HCT116 (cell line): ENCODE results near the gene RBM33. TPM values are rescaled to one million over a fixed set of nuclear protein-coding genes. Genes with fewer than 3 reads are reported as not detected.

Source experiments
- ATAC-seq: fragments of 200-7000 bp; cut with Tn5 transposase; 2 replicates; pipeline ENCODE4 v1.9.1; 2020; ENCODE audit warnings: mild to moderate bottlenecking, moderate library complexity
- BruUV-seq: library from RNA; stranded (reverse); fragments of 400-500 nt; replicated peaks from 2 replicates; lab custom pipeline; 2021; lab: Mats Ljungman, UMichigan
- CTCF ChIA-PET: fragments of 300-600 bp; sonication (Branson Sonifier 250); formaldehyde crosslinking; loops from one replicate; lab custom pipeline; 2021; ENCODE audit warnings: antibody characterized with exemption; lab: Charles Lee
- POLR2A ChIA-PET: fragments of 300-600, 350-600 bp; sonication (Branson Sonifier 250); formaldehyde crosslinking; loops from one replicate; lab custom pipeline; 2021; ENCODE audit warnings: antibody characterized with exemption; lab: Charles Lee
- RAD21 ChIA-PET, 2 experiments: fragments of 300-600 bp; sonication (Branson Sonifier 250); formaldehyde crosslinking; loops; one replicate each; lab custom pipeline; 2023; ENCODE audit warnings: low total read pairs in 2 of 2; ENCODE audit not compliant: uncharacterized antibody in 2 of 2, unreplicated experiment in 2 of 2, low non-redundant PET in 1 of 2; lab: Charles Lee
- DNase-seq: peaks from one replicate; pipeline ENCODE4 v3.0.0-alpha.2; 2010; ENCODE audit warnings: low read depth, low spot score
- H2AFZ ChIP-seq: fragments of 200-600 bp; shearing (Covaris generic), sonication (generic); 2 replicates; pipeline ENCODE4 v1.6.1; 2017; ENCODE audit warnings: low read depth, mixed run types, mixed read lengths, antibody characterized with exemption, low read length; ENCODE audit not compliant: poor library complexity, severe bottlenecking
- H3K27ac ChIP-seq: 2 replicates; pipeline ENCODE4 v1.5.1; 2012; ENCODE audit warnings: low read depth, low read length
- H3K27me3 ChIP-seq: fragments of 200-600 bp; sonication (generic); 2 replicates; pipeline ENCODE4 v1.6.1; 2016; ENCODE audit warnings: mixed run types, low read length, mixed read lengths; ENCODE audit not compliant: insufficient read depth
- H3K36me3 ChIP-seq, 2 experiments: fragments of 200-500 bp in 1 of 2; fragments of 200-600 bp in 1 of 2; sonication (Bioruptor generic) in 1 of 2; sonication (generic) in 1 of 2; 2 replicates each; pipeline versions ENCODE4 v1.5.1 to v1.6.1; 2014 to 2016; ENCODE audit warnings: low read length in 2 of 2, inconsistent platforms in 1 of 2, mixed read lengths in 1 of 2, mixed run types in 1 of 2; ENCODE audit not compliant: insufficient read depth in 2 of 2, control insufficient read depth in 1 of 2
- H3K4me1 ChIP-seq, 2 experiments: fragments of 200-600 bp in 1 of 2; sonication (generic) in 1 of 2; 2 replicates each; pipeline versions ENCODE4 v1.5.1 to v1.6.1; 2012 to 2017; ENCODE audit warnings: low read length in 2 of 2, inconsistent platforms in 1 of 2, mild to moderate bottlenecking in 1 of 2, mixed read lengths in 1 of 2, mixed run types in 1 of 2, moderate library complexity in 1 of 2; ENCODE audit not compliant: insufficient read depth in 2 of 2, control insufficient read depth in 1 of 2
- H3K4me2 ChIP-seq: fragments of 200-600 bp; sonication (generic); 2 replicates; pipeline ENCODE4 v1.6.1; 2017; ENCODE audit warnings: mixed run types, low read length, mixed read lengths
- H3K4me3 ChIP-seq, 2 experiments: fragments of 200-600 bp in 1 of 2; sonication (generic) in 1 of 2; replicated peaks in 1 of 2; 2 replicates each; pipeline ENCODE4 v1.5.1; 2011 to 2016; ENCODE audit warnings: low read length in 2 of 2, control low read depth in 1 of 2, low read depth in 1 of 2, mild to moderate bottlenecking in 1 of 2, mixed read lengths in 1 of 2, mixed run types in 1 of 2
- H3K79me2 ChIP-seq: fragments of 200-600 bp; sonication (generic); 2 replicates; pipeline ENCODE4 v1.6.1; 2017; ENCODE audit warnings: mild to moderate bottlenecking, mixed run types, low read length, moderate library complexity, mixed read lengths; ENCODE audit not compliant: insufficient read depth
- H3K9ac ChIP-seq: fragments of 200-600 bp; sonication (generic); 2 replicates; pipeline ENCODE4 v1.6.1; 2016; ENCODE audit warnings: low read length, mixed read lengths
- H3K9me2 ChIP-seq: fragments of 200-600 bp; sonication (generic), shearing (Covaris generic); 2 replicates; pipeline ENCODE4 v1.6.1; 2017; ENCODE audit warnings: mixed run types, mild to moderate bottlenecking, moderate library complexity; ENCODE audit not compliant: insufficient read depth
- H3K9me3 ChIP-seq, 2 experiments: fragments of 200-500 bp in 1 of 2; fragments of 200-600 bp in 1 of 2; sonication (Bioruptor generic) in 1 of 2; sonication (generic) in 1 of 2; 2 replicates each; pipeline ENCODE4 v1.6.1; 2014 to 2017; ENCODE audit warnings: low read length in 2 of 2, mixed read lengths in 2 of 2, inconsistent platforms in 1 of 2, low read depth in 1 of 2, mild to moderate bottlenecking in 1 of 2, mixed run types in 1 of 2, moderate library complexity in 1 of 2; ENCODE audit not compliant: control insufficient read depth in 1 of 2, insufficient read depth in 1 of 2
- H4K20me1 ChIP-seq: fragments of 200-600 bp; sonication (generic), shearing (Covaris generic); 2 replicates; pipeline ENCODE4 v1.6.1; 2017; ENCODE audit warnings: mixed run types, mild to moderate bottlenecking, moderate library complexity; ENCODE audit not compliant: insufficient read depth
- ATF3 ChIP-seq: IDR thresholded peaks from 2 replicates; pipeline ENCODE4 v1.6.1; 2012
- CBX3 ChIP-seq: IDR thresholded peaks from 2 replicates; pipeline ENCODE4 v1.6.1; 2012; ENCODE audit warnings: low read depth
- CEBPB ChIP-seq: IDR thresholded peaks from 2 replicates; pipeline ENCODE4 v1.6.1; 2012; ENCODE audit warnings: low read depth
- EGR1 ChIP-seq: IDR thresholded peaks from 2 replicates; pipeline ENCODE4 v1.6.1; 2012; ENCODE audit warnings: low read depth
- ELF1 ChIP-seq: IDR thresholded peaks from 2 replicates; pipeline ENCODE4 v1.6.1; 2012; ENCODE audit warnings: low read depth, borderline replicate concordance
- EZH2 ChIP-seq: fragments of 200-600 bp; sonication (generic); IDR thresholded peaks from 2 replicates; pipeline ENCODE4 v1.6.1; 2017; ENCODE audit warnings: antibody characterized with exemption, mixed run types
- EZH2phosphoT487 ChIP-seq: fragments of 200-600 bp; IDR thresholded peaks from 2 replicates; pipeline ENCODE4 v1.6.1; 2018; ENCODE audit warnings: antibody characterized with exemption, borderline replicate concordance
- FOSL1 ChIP-seq: IDR thresholded peaks from 2 replicates; pipeline ENCODE4 v1.6.1; 2012; ENCODE audit warnings: low read depth
- MAX ChIP-seq: IDR thresholded peaks from 2 replicates; pipeline ENCODE4 v1.6.1; 2012
- POLR2AphosphoS5 ChIP-seq: IDR thresholded peaks from 2 replicates; pipeline ENCODE4 v1.6.1; 2011; ENCODE audit warnings: mild to moderate bottlenecking, low read depth, low read length, moderate library complexity
- RAD21 ChIP-seq: IDR thresholded peaks from 2 replicates; pipeline ENCODE4 v1.6.1; 2012; ENCODE audit warnings: low read depth, mild to moderate bottlenecking
- SIN3A ChIP-seq: IDR thresholded peaks from 2 replicates; pipeline ENCODE4 v1.6.1; 2012; ENCODE audit warnings: low read depth
- TCF7L2 ChIP-seq: IDR thresholded peaks from 2 replicates; pipeline ENCODE4 v1.7.0; 2011; ENCODE audit warnings: borderline replicate concordance, inconsistent platforms; ENCODE audit not compliant: insufficient read depth, insufficient read length; ENCODE audit errors: extremely low read depth
- YY1 ChIP-seq: IDR thresholded peaks from 2 replicates; pipeline ENCODE4 v1.6.1; 2011; ENCODE audit warnings: low read length, low read depth, moderate library complexity, mild to moderate bottlenecking; ENCODE audit not compliant: insufficient replicate concordance; ENCODE audit errors: extremely low read depth
- intact Hi-C: fragments of 100-400 bp; cut with micrococcal nuclease; formaldehyde crosslinking; loops from 2 replicates; pipeline ENCODE4 v1.10.0; 2022
- total RNA-seq: library from RNA; stranded (reverse); gene quantifications from one replicate; pipeline ENCODE4 v1.2.1, GENCODE V29; 2021; ENCODE audit not compliant: unreplicated experiment

The RBM33 gene
- total RNA-seq, 1 experiment from 2014 or later, result 64.3 TPM

GRCh38 chr7:155808549-155809331, 164.3 kb downstream of the RBM33 start:
- TF ChIP-seq POLR2AphosphoS5 (no peak), YY1 (no peak), ELF1 (no peak), TCF7L2 (no peak), EZH2phosphoT487 (no peak), EZH2 (no peak), FOSL1 (no peak), CBX3 (no peak), RAD21 (no peak), EGR1 (no peak), MAX (no peak), CEBPB (no peak), SIN3A (no peak), ATF3 (no peak)
- intact Hi-C loops, result no loop called here
- no TSS peak for BruUV-seq
- 0 out of 2 replicates have a peak, but pooled peaks cover 5% of the 10 kb centered on the region for H3K27me3 ChIP-seq
- H3K4me3 ChIP-seq, result no peak overlapping the region
- ChIA-PET CTCF (no interaction called here), RAD21 (no interaction called here), POLR2A (no interaction called here)
- no peak for ATAC-seq
- no peak overlapping the region for H3K9ac ChIP-seq
- H3K36me3 ChIP-seq, result no peaks in the 10 kb centered on the region
- no peak overlapping the region for H3K27ac ChIP-seq
- H2AFZ ChIP-seq, result no peak overlapping the region
- H3K79me2 ChIP-seq, result no peaks in the 10 kb centered on the region
- H3K9me2 ChIP-seq, result no peaks in the 10 kb centered on the region
- peaks cover 5 to 18% of the 10 kb centered on the region in 2 experiments; a peak in 3 of 4 replicates for H3K4me1 ChIP-seq
- no peak for DNase-seq
- H4K20me1 ChIP-seq, result no peaks in the 10 kb centered on the region
- H3K9me3 ChIP-seq, result no peaks in the 10 kb centered on the region
- H3K4me2 ChIP-seq, result no peak overlapping the region
